HG02571 (cell line): Measurements from ENCODE around the gene TM4SF5.

Experiments used
- ATAC-seq: cut with Tn5 transposase; IDR thresholded peaks from one replicate; pipeline ENCODE4 v1.9.1; 2021; ENCODE audit warnings: mild to moderate bottlenecking, moderate library complexity; ENCODE audit not compliant: unreplicated experiment

The TM4SF5 gene

GRCh38 chr17:4744999-4745969 lies 26.4 kb upstream of the TM4SF5 start:
- no peak for ATAC-seq

- ATAC-seq, result no peak
Measured at GRCh38 chr17:4747847-4748246, 23.8 kb upstream of the TM4SF5 start.

GRCh38 chr17:4748686-4749085 lies 23.0 kb upstream of the TM4SF5 start:
- ATAC-seq, result no peak

DNA sequence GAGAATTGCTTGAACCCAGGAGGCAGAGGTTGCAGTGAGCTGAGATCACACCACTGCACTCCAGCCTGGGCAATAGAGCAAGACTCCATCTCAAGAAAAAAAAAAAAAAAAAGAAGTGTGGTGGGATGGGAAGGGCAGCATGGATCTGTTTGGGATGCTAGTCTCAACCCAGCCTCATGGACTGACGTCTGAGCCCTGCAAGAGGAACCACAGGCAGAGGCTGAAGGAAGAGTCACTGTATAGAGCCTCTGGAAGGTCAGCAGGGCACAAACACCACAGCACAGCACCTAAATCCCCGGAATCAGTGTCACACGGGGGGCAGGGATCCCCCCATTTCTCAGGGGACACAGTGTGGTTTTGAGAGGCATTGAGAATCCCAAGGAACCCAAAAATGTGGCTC lies 21.1 kb upstream of the TM4SF5 start:
- ATAC-seq, result no peak

DNA sequence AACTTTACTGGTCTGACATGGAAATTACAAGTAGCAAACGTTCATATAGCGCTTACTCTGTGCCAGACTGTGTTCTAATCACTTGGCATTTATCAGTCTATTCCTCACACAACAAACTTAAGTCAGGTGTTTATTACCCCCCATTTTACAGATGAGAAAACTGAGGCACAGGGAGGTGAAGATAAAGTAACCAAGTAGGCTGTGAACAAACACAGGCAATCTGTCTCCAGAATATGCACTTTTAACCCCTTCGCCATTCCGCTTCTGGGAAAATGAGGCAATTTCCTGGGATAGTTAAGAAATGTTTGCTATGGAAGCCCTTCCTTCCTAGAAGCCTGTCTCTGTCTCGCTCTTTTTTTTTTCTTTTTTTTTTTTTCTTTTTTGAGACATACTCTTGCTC lies 19.8 kb upstream of the TM4SF5 start:
- ATAC-seq, result no peak

- no peak for ATAC-seq
Measured at GRCh38 chr17:4753392-4753791, 18.3 kb upstream of the TM4SF5 start.

- ATAC-seq, result no peak
Measured at GRCh38 chr17:4759776-4760236, 11.9 kb upstream of the TM4SF5 start.

GRCh38 chr17:4764595-4764994 lies 7.1 kb upstream of the TM4SF5 start:
- no peak for ATAC-seq

DNA sequence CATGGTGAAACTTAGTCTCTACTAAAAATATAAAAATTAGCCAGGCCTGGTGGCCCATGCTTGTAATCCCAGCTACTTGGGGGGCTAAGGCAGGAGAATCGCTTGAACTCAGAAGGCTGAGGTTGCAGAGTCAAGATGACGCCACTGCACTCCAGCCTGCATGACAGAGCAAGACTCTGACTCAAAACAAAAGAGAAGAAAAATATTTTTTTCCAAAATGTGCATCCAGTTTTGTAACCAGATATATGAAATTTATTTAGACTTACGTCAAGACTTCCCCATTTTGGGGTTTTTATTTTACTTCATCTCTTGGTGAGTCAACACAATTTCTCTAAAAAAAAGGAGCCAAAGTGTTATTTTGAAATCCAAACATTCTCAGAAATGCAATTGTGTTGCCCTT lies 5.5 kb upstream of the TM4SF5 start:
- ATAC-seq, result no peak

DNA sequence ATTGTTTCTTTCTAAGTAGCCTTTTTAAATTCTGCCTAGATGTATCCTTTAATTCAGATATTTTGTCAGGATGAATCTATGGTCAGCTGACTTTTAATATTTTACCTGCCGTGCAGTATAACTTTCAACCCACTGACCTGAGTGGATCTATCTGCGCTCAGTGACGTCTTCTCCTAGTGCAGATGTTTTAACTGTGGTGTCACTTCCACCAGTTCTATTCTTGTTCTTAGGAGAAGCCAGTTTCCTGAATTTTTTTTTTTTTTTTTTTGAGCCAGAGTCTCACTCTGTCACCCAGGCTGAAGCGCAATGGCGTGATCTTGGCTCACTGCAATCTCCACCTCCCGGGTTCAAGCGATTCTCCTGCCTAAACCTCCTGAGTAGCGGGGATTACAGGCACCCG lies 5.0 kb upstream of the TM4SF5 start:
- no peak for ATAC-seq

DNA sequence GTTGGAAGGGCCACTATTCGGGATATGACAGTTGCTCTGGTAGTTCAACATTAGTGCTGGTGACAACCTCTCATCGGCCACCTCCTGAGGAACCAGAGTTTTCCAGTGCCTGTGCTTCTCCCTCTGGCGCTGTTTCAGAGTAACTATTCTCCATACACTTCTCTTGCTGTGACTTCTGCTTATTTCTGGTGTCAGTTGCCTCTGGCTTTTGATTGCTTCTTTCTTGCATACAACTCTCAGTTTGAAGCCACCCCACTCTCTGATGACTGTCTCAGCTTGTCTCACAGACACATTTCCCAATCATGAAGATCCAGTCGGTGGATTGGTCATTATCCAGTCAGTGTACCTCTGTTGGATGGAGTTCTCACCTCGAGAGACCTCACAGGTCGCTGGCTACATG lies 3.4 kb upstream of the TM4SF5 start:
- no peak for ATAC-seq

DNA sequence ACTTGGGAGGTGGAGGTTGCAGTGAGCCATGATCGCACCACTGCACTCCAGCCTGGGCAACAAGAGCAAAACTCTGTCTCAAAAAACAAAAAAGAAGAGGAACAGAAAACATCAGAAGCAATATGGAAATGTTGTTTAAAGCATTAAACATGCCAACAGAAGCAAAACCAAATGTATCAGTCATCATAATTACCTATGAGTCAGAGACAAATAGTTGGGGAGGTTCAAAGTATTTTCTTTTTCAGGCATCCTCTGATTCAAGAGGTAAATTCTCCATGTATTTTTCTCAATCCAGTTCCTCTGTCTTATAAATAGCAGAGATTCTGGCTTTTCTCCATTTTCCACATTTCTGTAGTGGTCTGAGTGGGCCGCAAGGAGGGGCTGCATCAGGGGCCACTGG lies 2.1 kb upstream of the TM4SF5 start:
- no peak for ATAC-seq

DNA sequence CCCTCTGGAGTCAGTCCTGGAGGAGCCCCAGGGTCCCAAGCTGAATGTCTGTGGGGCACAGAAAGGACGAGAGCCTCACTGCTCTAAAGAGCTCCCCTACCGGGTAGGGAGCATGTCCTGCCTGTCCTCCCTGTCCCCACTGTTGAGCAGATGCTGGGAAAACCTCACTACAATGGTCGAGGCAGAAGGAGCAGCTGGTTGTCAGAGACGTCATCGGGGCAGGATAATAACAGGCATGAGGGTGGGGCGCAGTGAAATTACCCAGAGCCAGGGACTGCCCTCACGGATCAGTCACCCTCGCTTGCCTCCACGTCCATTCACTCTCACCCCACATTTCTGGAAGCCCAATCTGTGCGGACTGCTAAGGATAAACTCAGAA lies 538 bp downstream of the TM4SF5 start:
- no peak for ATAC-seq

DNA sequence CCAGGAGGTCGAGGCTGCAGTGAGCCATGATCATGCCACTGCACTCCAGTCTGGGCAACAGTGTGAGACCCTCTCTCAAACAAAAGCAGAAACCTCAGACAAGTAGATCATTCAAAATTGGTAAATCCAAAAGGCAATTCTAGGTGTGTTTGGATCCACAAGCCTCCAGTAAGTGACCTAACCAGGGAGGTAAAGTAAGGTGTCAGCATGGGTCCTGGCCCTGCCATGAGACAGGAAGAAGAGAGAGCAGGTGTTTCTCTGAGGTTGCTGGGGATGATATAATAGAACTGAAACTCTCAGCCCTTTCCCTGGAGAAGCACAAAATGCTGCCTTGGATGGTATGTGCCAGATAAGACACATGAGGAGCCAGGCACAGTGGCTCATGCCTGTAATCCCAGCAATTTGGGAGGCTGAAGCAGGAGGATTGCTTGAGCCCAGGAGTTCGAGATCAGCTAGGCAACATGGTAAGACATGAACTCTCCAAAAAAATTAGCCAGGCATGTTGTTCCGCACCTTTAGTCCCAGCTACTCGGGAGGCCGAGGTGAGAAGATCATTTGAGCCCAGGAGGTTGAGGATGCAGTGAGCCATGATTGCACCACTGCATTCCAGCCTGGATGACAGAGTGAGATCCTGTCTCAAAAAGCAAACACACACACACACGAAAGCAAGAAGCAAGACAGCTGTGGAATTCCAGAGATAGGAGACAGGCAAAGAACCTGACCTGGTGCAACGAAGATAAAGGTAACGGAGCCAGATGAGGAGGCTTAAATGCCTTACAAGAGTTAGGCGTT lies 6.5 kb downstream of the TM4SF5 start:
- ATAC-seq, result no peak

- ATAC-seq, result no peak
Measured at GRCh38 chr17:4780325-4780955, 8.8 kb downstream of the TM4SF5 start.

GRCh38 chr17:4782652-4783051 lies 11.0 kb downstream of the TM4SF5 start:
- ATAC-seq, result no peak

DNA sequence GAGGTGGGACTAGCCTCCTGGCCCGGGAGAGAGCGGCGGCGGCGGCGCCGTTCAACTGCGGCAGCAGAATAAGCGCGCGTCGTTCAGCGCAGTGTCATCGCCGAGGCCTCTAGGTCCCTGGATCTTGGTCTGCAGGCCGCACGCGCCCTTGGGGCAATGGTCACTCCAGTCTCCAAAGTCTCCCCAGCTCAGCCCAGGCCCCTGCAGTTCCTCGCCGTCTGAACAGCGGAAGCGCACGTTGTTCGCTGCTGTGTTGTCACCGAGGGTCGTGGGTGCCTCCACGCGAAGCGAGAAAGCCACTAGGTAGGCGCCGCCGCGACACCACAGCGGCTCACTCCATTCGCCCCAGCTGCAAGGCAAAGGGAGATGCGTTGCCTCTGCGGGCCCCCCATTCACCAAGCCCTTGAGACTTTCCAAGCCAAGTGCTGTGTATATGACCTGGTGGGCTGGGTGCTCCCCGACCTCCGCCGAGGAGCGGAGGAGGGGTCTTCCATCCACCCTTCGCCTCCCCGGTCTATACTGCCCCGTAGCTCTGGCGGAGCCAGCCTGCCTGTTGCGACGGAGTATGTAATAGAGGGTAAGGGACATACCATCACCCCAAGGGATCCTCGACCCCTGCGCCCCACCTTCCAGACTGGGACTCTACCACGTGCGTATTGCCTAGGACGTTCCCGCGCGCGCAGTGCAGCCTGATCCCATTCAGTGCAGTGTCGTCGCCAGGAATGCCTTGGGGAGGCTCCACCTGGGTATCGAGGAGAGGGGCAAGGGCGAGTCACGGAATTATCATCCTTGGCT lies 13.8 kb downstream of the TM4SF5 start:
- ATAC-seq, result no peak

DNA sequence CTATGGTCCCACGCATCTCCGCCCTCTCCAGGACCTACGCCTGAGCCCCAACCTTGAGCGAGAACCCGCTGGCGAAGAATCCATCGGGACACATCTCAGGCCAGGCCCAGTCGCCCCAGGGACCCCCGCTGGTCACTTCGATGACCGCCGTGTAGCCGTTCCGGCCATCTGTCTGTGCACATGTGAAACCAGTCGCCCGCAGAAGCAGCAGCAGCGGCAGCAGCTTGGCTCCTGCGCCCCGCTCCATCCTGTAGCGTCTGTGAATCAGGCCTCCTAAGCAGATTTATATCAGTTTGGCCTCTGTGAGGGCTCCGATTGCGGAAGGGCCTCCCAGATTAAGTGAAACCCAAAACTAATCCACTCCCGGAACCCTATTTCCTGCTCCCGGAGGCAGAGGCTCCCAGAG lies 14.4 kb downstream of the TM4SF5 start, which contains the start of gene VMO1:
Gene VMO1, minus strand, starts transcription at position 259 of the 406 bp plus-strand sequence. Its CDS starts 12 bp downstream, at position 247.
- ATAC-seq, result no peak

DNA sequence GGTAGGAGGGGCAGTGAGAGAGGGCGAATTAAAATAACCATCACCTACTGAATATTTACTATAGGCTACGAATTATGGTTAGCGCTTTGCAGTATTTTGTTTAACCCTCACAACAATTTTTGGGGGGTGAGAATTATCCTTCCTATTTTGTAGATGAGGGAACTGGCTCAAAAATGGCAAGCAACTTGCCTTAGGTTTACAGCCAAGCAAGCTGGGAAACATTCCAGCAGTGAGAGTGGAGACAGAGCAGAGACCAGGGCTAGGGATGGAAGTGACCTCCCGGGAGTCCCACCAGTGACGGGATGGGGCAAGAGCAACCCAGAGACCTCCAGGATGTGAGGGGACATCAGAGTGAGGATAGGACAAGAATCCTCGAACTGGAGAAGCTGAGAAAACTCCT lies 14.8 kb downstream of the TM4SF5 start:
- no peak for ATAC-seq

- ATAC-seq, result no peak
Measured at GRCh38 chr17:4788159-4788806, 16.6 kb downstream of the TM4SF5 start.
